Stimulated activated CD4-positive, alpha-beta T cell treated with anti-CD3 and anti-CD28 coated beads, Interleukin-1b, Interleukin-23, amount 100 ng/mL, for 4 hours (primary cell): ENCODE measurements around the gene STK32C.
"Not testable (repeated sequence)": the region's sequence is repeated elsewhere in the genome, so short reads cannot be mapped to it uniquely, and the experiment has no call there.

Source experiments
- DNase-seq, 2 donors: peaks; one replicate each; pipeline ENCODE4 v3.0.0-alpha.2; 2020; ENCODE audit warnings: low read depth in 2 of 2

The STK32C gene

GRCh38 chr10:132267916-132268315 is 39.8 kb downstream of the STK32C start:
- not testable (repeated sequence) for DNase-seq

DNA sequence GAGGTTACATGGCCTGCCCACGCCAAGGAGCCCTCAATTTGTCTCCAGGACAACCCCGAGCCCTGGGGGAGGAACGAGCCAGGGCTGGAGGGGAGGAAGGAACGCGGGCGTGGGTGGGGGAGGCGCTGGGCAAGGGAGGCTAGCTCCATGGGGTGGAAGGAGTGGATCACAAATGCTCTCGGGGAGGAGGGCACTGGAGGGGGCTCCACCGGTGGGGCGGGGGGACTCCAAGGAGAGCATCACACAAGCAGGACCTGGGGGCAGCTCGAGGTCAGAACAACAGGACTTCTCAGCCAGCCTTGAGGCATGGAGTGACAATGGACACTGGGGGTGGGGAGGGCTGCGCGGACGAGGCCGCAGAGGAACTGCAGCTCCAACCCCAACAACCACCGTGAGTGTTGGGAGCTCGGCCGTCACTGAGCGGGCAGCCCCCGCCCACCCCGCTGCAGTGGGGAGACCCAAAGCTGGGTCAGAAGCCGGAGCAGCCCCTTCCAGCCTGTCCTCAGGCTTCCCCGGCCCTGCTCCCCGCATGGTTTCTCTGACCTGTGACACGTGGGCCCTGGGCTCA is 41.1 kb downstream of the STK32C start:
- DNase-seq = no peak

GRCh38 chr10:132265890-132266496 is 41.8 kb downstream of the STK32C start:
- DNase-seq = no peak

GRCh38 chr10:132264966-132265889 is 42.5 kb downstream of the STK32C start:
- no peak for DNase-seq

- DNase-seq = no peak
These were observed 43.3 kb downstream of the STK32C start for GRCh38 chr10:132264306-132264950.

DNA sequence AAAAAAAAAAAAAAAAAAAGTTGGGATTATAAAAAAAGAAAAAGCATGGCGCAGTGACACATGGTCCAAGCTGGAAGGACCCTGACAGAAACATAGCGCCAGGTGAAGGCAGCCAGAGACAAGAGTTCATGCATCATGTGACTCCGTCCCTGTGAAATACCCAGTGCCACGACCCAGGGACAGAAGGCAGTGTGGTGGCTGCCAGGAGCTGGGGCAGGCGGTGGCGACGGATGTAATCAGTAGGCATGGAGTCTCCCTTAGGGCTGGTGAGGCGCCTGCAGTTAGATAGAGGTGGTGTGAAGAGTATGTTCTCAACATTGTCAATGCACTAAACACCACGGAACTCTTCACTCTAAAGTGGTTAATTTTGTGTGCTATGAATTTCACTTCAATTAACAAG is 43.9 kb downstream of the STK32C start:
- no peak for DNase-seq

DNA sequence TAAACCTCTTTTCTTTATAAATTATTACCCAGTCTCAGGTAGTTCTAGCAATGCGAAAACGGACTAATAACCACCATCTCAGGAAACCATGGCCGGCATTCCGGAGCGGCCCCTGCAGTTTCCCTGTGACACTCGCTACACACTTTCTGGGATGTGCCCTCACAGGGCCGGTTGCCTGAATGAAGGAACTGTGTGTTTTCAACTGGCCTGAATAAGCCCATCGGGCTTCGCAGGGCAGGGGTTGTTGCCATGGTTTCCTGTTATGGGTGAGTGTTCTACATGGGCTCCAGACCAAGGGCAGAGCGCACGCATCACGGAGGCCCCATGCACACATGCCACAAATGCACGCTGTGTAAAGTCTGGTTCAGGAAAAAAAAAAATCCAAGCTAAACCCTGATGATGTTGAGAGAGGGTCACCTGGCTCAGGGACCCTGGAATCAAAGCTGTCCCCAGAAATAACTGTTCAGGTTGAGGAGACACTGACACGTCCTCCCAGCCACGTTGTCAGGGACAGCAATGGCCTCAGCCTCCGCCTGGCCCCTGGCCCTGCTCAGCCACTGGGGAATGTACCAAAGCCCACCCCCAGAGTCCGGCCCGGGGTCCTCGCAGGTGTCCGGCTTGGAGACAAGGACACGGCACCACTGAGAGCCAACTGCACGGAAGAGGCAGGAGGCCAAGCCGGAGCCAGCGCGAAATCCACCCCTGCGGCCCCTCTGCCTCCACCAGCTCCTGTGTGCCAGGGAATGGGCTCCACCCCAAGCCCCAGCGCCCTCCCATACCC is 47.9 kb downstream of the STK32C start:
- DNase-seq = no peak

GRCh38 chr10:132258423-132258822 is 49.3 kb downstream of the STK32C start:
- no peak for DNase-seq

- no peak for DNase-seq
These were observed 49.8 kb downstream of the STK32C start for GRCh38 chr10:132257907-132258306.

GRCh38 chr10:132257271-132257670 is 50.5 kb downstream of the STK32C start:
- peak; percentile 5 to 20 for DNase-seq

GRCh38 chr10:132256866-132257265 is 50.9 kb downstream of the STK32C start:
- DNase-seq = no peak

DNA sequence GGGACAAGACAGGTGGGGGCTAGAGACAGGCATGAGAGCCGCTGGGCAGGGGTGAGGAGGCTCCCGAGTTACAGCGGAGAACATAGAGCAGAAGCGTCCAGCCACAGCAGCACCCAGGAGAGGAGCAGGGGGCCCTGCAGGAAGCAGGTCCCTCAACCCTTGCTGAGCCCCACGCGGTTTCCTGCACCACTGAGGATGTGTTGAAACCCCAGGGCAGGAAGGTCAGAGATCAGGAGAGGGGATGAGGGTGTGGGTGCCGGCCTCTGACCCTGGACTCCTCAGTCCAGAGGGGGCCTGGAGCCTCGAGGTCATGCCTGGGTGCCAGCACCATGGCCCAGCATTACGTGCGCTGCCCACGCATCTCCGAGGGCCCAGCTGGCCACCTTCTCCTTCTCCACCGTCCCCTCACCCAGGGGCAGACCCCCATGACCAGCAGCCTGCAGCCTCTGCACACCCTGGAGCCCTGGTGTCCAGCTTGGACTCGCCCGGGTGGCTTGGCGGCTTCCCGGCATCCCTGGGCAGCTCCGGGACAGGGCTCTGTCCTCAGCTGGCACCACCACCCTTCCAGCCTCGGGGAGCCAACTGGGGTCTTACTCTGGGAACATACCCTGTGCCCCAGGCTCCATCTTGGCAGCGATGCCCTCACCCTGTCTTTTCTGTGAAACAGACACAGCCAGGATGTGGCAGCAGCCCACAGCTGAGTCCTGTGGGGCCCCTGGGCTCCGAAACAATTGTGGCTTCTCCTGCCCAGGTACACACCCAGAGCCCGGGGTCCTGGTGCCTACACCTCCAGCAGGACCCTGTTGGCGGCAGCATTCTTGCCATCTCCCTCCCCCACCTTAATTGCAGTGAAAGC is 52.0 kb downstream of the STK32C start:
- DNase-seq = no peak

DNA sequence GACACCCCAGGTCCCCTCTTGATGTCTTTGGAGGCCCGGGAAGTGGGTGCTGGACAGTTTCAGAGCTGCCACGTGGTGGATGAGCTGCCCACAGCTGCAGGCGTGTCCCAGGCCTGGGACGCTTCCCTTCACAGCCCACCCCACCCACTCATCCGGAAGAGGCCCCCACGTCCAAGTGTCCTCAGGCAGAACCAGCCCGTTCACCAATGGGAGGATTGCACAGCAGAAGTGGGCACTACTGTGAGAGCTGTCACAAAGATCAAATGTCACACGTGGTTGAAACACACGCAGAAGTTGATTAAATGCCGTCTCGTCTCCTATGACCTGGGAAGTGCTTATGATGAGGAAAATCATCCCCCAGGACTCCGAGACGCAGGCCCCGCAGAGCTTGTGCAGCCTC is 52.9 kb downstream of the STK32C start:
- DNase-seq = no peak

- DNase-seq = no peak
These were observed 54.6 kb downstream of the STK32C start for GRCh38 chr10:132253092-132253687.

DNA sequence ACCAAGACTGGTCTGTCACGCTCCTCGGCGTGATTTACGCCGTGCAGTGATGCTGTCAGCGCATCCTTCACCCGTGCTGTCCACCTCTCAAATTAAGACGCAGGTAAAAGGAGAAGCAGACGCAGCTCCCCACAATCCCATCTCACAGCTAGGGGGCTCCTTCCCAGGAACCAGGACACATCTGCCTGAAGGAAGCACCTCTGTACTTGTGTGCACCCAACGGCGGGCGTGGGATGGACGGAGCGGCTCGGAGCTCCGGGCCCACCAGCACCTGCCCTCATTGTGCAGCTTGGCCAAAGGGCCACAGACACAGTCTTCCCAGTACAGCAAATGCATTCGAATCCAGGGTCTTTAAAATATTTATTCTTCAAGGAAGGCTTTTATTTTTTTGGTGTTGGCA is 55.3 kb downstream of the STK32C start:
- DNase-seq = no peak

DNA sequence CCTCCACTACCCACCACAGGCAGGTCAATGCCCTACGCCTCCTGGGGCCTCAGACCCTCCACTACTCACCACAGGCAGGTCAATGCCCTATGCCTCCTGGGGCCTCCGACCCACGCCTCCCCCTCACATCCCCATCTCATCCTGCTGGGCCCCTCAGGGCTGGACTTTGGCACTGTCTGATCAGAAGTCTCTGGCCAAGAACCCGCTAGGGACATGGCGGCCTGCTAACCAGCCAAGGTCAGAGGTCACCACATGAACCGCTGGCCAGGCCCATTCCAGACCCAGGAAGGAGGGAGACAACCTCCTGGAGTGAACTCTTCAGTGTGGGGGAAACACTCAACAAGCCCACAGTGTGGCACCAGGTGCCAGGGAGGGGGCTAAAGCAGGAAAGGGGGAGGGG is 55.8 kb downstream of the STK32C start:
- no peak for DNase-seq

DNA sequence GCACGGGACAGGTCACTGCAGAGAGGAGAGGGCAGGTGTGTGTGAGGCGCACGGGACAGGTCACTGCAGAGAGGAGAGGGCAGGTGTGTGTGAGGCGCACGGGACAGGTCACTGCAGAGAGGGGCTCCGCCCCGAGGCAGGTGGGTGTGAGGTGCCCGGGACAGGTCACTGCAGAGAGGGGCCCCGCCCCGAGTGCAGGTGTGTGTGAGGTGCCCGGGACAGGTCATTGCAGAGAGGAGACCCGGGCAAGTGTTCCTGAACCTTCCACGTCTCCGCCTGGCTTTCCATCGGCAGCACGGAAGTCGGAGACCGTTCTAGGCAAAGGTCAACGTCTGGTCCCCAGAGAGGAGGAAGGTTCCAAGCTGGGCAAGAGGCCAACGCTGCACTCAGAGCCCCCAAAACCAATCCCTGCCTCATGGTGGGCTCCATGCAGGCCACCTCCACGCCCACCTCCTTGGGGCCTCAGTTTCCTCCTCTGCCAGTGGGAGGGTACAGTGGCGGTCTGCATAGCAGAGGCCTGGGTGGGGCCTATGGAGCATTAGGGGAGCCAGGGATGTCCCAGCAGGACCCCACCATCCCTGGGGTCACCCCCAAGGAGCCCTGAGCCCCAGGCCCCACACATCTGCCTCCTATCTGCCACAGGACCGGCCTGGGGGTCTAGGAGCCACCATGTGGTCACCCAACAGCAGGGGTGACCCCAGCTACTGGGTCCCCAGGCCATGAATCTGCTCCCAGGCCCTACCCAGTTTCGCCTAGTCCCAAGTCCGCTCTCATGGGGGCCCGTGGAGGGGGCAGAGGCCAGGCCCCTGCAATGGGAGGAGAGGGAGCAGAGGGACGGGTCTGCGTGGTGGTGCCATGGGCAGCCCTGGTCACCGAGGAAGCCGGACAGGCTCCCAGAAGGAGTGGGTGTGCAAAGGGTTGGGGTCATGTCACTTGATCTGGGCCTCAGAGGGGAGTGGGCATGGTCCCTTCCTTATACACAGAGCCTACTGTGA is 57.0 kb downstream of the STK32C start:
- no peak for DNase-seq

DNA sequence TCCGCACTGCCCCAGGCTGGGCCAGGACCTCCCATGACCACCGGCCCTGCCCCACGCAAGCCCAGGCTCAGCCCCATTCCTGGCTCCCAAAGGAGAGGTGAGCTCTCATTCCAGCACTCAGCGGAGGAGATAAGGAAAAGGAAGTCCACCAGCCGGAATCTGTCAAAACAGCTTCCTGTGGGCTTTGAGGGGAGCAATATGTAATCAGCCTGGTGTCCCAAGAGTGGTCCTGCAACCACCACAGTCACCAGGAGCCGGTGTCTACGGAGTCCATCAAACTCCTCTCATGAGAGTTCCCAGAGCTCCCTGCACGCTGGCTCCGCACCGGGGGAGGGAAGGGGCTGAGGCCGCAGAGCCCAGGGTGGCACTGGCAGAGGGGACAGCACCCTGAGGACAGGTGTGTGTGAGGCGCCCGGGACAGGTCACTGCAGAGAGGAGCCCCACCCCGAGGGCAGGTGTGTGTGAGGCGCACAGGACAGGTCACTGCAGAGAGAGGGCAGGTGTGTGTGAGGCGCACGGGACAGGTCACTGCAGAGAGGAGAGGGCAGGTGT is 57.9 kb downstream of the STK32C start:
- no peak for DNase-seq
